Testis (tissue), 2 donors: ENCODE measurements around the gene SERTAD3.

Experiments used
- CTCF ChIP-seq, 3 experiments: fragments of 450-650 bp in 2 of 3; fragments of 200-600 bp in 1 of 3; sonication (generic) in 1 of 3; IDR thresholded peaks; one replicate each; pipeline ENCODE4 v1.5.1; 2016 to 2019; ENCODE audit warnings: antibody characterized with exemption in 3 of 3, mild to moderate bottlenecking in 2 of 3, moderate library complexity in 1 of 3
- POLR2A ChIP-seq: fragments of 450-650 bp; IDR thresholded peaks from one replicate; pipeline ENCODE4 v1.6.1; 2017; ENCODE audit warnings: antibody characterized with exemption, mild to moderate bottlenecking, moderate library complexity

- no peak for TF ChIP-seq CTCF (IDR thresholded peaks at IDR 0.05)
- no peak for TF ChIP-seq POLR2A
Measured at GRCh38 chr19:40450664-40451063, 6.5 kb upstream of the SERTAD3 start.
